Measurements from ENCODE around the gene HTRA2.

The HTRA2 gene

DNA sequence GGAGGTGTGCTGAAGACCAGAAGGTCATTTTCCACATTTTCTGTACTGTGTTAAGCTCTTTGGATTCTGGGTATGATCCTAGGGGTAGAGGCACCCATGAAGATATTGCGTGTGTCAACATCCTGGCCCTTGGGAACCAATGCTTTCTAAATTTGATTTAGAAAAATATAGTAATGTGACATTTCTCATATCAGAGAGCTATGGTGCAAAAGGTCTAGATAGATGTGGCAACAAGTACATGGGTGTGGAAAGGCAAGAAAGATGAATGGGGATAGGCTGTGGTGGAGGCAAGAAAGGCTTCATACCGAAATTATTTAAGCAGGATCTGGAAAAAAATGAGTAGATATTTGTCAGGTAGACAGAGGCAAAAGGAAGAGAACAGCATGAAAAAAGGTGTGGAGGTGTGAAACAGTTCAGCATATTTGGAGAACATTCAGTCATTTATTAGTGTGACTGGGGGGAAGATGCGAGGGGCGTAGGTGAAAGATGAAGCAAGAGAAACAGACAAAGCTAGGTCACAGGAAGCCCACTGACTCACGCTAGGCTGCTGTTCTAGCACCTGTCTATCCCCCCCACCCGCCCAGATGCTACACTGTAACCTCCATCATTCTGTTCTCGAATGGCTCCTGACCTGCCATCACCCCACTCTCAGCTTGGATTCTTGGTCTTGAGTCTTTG lies 36.5 kb downstream of the HTRA2 start:
- DNase-seq, result no peak

DNA sequence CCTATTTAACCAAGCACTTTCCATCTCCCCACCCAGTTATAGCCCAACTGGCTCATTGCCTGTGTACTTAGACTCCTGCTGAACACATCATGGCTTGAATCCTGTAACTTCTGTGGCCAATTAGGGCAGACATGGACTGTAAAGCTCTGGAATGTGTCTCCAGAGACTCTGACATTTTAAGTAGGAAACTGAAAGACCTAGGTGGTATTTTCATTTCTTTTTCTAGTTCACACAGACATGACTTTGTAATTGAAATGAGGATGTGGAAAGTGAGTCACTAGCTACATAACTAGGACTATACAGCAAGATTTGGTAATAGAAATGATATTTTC lies 37.0 kb downstream of the HTRA2 start:
- no peak for DNase-seq

DNA sequence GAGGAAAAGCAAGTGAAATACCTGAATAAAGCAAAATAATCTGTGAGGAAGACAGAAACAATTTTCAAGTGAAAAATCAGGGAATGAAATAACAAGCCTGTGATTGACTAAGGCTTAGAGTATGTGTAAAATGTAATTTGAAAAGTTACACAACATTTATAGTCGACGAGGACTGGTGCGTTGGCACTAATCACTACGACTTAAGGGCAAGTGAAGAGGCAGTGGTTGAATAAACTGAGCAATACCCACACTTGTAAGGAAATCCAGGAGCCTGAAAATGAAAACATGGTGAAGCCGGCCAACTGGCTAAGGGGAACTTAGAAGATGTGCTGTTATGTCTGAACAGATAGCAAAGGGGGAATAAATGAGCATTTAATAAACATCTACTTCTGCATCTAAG lies 38.1 kb downstream of the HTRA2 start:
- no peak for DNase-seq

DNA sequence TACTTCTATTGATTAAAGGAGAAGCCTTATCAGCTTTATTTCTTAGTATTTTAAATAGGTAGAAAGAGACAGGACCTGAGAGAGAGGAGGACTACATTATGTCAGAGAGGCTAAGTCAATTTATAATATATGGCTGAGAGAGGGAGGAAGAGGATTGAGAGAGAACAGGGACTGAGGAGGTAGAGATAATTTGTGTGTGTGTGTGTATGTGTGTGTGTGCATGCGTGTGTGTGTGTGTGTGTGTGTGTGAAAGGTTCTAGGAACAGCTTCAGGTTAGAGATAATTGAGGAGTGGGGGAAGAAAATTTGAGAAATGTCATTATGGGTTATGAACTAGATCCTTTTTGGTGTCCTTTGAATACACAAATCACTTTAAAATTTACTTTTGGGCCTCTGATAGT lies 40.0 kb downstream of the HTRA2 start:
- no peak for DNase-seq

DNA sequence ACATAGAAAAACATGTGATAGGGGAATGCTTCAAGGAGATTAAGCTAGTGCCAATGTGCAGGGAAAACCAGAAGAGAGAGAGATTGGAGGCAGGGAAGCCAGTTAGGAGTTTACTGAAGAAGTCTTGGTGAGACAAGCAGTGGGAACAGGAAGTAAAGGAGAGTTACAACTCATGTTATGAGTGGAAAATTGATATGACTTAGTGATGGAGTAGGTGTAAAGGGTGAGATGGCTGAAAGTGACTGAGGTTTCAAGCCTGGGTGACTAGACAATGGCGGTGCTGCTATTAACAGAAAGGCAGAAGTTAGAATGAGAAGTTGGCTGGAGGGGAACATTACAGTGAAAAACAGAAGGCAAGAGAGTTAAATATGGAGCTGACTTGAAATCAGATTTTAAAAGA lies 41.3 kb downstream of the HTRA2 start:
- no peak for DNase-seq

DNA sequence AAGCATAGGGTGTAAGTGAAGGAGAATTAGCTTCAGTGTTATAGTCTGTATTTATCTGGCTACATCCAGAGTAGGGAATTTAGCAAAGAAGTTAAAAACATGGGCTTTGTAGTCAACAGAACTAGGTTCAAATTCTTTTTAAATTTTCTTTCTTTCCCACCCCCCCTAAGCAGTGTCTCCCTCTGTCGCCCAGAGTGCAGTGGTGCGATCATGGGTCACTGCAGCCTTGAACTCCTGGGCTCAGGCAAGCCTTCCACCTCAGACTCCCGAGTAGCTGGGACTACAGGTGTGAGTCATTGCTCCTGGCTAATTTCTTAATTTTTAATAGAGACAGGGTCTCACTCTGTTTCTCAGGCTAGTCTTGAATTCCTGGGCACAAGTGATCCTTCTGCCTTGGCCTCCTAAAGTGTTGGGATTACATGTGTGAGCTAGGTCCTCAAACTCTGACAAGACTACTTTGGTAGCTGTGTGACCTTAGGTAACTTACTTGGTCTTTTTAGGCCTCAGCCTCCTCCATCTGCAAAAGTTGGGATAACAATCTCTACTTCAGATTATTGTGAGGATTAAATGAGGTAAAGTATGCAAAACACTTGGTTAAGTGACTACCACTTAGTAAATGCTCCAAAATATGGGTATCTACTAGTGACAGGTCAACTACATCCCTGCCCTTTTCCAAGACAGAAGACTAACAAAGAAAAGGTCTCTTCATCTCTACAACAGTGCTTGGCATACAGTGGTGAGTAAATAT lies 42.6 kb downstream of the HTRA2 start:
- DNase-seq, result no peak

DNA sequence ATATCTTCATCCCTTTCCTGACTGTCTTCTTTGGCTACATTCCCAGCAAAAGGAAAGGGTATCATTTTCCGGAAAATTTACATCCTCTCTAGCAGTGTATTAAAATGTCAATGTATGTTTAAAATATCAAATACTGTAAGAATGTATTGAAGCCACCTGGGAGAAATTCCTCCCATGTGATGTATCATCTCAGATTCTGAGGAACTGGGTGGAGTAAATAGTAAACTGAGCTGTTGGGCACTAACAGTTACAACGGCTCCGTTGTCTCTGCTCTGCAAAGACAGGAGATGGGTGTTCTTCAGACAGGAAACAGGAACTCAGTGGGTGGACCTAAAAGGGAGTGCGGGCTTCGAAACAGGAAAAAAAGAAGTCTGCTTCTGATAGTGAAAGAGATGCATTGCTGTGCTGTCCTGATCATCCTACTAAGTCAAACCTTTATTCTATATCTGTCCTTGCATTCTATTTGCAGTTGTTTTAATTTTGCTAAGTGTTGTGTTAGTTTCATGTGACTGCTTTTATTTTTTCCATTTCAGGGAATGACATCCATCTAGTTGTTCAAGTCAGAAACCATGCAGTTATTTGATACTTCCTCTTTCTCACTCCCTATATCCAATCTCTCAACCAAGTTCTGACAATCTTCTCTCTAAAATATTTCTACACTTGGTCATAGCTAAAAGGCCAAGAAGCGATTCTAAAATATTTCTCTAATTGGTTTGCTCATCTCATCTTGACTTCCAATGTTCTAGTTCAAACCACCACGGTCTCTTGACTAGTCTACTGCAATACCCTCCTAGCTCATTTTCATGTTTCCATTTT lies 44.2 kb downstream of the HTRA2 start:
- DNase-seq, result no peak

DNA sequence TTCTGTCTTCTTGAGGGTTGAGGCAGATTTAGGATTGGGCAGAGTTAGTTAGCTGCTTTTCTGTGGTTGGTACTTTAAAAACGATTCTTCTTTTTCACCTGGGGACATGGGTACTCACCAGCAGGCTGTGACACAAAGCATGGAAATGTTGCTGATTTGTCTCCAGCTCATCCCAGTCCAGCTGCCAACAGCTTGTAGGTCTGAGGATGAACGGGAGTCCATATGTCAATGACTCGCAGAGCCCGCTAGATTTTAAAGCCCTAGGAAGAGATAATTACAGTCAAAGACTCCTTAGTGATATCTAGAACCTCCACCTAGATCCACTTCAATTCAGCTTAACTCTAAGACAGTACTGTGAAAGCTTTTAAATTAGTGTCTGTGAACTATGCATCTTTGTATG lies 45.6 kb downstream of the HTRA2 start:
- no peak for DNase-seq

DNA sequence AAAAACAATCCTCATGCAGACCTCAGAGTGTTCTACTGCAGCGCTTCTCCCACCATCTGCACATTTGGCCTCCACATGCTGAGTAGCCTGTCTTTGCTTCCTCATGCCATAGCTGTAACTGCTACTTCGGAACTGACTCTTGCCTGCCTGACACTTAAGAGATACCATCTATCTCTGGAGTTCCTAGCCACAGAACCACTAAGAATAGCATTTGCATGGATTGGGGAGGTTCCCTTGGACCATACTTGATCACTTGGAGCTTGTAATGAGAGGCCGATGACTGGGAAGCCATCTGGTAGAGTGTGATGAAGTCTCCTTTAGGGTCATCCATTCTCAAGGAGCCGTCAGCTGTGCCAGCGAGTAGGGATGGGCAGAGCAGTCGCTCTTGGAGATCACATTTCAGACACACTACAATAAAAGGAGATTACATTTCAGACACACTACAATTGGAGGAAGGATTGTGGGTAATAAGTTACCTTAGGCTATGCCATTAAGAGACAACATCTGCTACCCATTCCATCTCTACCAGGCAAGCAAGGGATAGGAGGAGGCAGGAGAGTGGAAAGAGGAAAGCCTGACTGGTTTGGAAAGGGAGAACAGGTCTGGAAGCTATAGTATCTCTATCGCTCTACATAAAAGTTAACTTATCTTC lies 46.6 kb downstream of the HTRA2 start:
- no peak for DNase-seq

DNA sequence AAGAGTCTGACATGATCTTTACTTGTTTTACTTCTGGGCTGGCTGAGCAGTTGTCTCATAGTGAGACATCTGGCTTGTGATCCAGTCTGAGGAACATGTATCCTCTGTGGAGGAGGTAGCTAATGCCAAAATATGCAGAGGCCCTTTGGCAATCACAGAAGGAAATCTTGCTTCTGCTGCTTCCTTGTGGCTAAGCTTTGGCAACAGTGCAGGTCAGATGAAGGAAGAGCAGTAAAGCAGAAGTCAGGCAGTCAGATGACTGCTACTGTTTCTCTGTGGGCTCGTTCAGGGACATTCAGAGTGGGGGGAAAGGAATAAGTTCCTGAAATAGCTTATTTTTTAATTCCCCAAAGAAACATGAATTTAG lies 47.1 kb downstream of the HTRA2 start:
- DNase-seq, result no peak

DNA sequence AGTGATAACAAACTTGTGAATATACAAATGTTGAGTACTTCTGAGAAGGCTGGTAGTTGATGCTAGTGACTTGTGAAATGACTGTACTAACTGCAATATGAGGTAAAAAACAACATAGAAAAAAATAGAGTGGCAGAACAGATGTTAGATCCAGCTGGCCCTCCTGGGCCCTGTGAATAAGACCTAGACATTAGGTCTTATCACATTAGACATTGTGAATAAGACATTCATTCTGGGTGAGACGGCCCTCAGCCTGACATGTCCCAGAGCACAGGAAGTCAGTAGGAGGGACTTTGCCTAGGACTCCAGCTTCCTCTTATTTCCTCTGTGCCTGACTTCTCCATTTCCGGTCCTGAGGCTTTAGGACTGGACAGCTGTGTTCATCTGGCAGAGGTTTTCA lies 47.7 kb downstream of the HTRA2 start:
- no peak for DNase-seq

DNA sequence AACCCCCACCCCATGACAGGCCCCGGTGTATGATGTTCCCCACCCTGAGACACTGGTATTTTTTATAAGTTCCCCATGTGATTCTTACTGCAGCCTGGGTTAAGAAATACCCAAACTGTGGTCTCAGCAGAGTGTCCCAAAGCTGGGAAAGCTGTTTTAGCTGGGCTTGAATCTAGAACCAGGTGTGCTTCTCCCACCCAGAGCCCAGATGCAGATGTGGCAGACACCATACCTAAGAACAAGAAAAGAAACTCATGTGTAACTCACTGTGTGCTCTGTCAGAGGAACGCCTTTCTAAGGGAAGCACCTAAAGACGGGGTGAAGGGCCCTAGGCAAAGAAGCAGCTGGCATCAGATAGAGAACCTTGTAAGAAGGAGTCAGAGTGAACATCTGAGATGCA lies 48.7 kb downstream of the HTRA2 start:
- DNase-seq, result no peak

DNA sequence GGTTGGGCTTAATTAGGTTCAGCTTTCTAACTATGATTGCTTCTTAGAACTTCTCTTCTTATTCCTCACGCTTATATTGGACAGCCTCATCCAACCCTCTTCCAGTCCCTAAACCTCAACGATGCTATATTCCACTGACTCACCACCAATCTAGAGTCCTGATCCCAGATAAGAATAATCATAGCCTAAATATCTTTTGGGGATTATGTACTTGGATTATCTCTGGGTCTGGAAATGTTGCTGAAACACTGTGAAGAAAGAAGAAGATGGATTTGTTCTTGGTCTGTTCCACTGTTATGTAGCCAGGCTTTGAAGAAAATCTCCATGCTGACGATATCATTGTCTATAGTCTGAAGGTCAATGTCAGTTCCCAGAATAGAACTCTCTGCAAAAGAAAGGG lies 51.7 kb downstream of the HTRA2 start:
- no peak for DNase-seq

DNA sequence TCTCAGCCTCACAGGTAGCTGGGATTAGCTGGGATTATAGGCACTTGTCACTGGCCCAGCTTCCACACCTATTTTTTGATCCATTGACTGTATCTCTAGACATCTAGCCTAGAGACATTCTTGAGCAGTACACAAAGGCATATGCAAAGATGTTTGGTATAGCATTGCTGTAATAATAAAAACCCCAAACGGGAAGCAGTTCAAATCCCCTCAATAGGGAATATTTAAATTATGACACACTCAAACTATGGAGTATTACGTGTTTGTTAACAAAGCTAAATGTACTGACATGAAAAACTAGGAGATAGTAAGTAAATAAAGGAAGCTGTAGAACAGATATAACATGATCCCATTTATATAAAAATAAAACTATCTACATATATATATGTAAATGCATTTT lies 52.5 kb downstream of the HTRA2 start:
- DNase-seq, result no peak
